HG02763 (cell line): Measurements from ENCODE around the gene AGAP3.

Source experiments
- ATAC-seq: cut with Tn5 transposase; IDR thresholded peaks from one replicate; pipeline ENCODE4 v1.9.1; 2021; ENCODE audit warnings: mild to moderate bottlenecking, moderate library complexity; ENCODE audit not compliant: unreplicated experiment

Gene AGAP3

DNA sequence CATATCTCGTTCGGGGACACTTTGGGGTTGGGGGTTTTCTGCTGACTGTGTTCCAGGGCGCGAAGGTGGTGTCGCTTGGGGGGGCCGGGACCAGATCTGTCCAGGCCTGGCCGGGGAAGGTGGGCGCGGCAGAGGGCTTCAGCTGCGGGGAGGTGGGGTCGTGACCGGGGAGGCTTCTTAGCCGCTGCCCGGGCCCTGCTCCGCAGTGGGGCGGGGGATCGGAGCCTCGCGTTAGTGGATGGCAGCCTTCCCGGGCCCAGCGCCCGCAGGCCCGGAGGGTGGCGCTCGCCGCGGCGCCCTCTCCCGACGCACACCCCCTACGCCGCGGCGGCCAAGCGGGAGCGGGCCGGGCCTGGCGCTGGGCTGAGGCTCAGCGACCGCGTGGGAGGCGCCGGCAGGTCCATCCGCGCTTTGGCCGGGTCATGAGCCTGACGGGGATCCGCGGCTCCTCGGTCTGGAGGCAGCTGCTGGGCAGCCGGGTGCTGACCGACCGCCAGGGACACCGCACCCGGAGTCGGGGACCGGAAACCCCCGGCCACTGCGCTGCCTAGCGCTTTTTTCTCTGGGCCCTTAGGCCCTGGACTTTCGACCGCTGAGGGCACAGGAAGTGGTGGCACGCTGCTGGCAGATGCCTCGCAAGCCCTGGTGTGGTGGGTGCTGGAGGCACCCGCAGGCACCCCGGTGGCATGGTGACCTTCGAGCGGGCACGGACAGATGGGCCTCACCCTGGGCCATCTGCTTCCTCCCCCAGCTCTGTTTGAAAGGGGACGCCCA is 1.2 kb downstream of the AGAP3 start:
- no peak for ATAC-seq

DNA sequence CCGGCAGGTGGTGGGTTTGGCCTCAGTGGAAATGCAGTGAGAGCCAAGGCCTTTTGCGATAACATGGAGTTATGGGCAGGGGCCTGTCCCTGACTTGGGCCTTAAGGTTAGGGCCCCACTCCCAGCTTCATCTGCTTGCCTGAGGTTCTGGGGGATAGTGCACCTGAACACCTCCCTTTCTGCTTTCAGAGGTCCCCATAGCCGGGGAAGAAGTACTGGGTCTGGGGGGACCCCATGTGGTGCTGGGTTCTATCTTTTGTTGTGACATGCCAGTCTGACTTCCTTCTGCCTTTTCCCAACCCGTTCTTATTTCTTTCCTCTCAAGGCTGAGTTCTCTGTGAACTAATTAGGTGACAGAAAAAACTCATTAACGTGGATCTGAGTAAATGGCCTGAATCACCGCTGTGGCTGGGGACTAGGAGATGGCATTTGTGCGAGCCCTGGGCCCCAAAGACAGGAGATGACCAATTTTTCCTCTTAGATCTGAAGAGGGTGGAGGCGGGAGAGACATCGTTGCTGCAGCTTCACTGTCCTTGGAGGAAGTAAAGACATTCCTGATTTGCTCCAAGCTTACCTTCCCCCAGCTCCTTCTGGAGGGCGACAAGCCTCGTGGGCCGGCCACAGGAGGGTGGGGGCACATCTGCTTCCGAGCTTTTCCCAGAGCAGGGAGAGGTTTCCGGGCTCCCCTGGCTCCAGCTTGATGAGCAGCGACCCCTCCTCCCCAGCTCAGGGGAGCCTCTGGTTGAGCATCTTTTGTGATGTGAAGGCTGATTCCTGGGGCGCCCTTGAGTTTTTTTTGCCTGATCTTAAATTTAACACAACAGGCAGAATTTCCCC is 2.0 kb downstream of the AGAP3 start:
- ATAC-seq = no peak

DNA sequence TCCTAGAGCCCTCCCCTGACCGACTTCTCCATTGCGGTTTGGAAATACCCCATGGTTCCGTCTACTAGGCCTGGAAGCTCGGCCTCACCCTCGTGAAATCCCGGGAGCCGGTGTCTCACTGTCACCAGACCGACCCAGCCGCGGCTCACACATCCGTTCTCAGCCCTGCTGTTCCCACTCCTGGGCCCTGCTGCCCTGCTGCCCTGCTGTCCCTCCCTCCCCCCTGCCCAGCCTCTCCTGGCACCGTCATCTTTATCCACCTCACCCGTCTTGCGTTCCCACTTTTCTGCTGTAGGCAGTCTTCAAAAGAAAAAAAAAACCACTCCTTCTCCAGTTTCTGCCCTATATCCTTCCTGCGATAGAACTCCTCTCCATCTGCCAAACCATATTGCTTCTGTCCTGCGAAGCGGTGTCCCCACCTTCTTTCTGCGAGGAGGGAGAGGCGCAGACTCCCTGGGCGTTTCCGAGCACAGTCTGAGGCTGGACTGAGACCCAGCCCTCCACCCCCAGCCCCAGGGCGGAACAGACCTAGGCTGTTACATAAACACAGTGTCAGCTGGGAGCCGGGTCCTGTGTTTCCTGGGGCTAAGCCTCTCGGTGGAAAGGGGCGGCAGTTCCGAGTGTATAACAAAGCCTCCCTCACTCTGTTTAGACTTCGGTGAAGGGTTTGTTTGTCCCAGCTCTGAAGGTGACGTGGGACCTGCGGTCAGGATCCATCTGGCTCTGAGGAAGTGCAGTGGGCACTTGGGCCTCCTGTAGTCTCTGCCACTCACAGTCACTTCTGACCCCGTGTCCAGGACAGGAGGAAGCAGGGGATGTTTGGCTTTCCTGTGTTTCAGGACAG is 2.8 kb downstream of the AGAP3 start:
- no peak for ATAC-seq

DNA sequence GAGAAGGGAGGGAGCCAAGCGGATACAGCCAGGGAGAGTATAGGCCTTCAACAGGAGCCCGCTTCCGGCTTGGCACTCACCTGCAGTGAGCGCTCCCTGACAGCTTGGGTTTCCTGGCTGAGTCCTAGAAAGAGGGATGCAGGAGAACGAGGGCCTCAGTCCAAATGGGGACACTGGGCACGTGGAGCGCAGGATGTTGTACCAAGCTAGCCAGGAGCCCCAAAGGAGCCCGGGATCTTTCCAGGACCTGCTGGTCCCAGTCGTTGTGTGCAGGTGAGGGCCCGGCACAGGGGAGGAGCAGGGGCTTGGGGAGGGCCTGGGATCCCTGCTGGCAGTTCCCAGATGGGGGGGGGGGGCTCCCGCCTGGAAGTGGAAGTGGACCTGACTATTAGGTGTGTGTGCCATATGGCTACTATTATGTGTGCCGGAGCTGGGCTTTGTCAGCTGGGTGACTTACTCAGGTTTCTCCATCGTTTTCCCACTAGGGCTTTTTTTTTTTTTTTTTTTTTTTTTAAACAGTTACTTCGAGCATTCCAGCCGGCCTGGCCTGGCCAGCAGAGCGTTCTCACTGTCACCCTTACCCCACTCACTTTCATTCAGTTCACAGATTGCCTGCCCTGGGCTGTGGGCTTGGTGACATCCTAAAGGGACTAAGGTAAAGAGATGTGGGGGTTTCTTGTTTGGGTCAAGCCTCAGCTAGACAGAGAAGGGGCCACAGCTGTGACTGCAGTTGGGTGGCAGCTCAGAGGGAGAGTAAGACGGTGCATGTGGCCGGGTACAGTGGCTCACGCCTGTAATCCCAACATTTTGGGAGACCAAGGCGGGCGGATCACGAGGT is 3.8 kb downstream of the AGAP3 start:
- ATAC-seq = no peak

DNA sequence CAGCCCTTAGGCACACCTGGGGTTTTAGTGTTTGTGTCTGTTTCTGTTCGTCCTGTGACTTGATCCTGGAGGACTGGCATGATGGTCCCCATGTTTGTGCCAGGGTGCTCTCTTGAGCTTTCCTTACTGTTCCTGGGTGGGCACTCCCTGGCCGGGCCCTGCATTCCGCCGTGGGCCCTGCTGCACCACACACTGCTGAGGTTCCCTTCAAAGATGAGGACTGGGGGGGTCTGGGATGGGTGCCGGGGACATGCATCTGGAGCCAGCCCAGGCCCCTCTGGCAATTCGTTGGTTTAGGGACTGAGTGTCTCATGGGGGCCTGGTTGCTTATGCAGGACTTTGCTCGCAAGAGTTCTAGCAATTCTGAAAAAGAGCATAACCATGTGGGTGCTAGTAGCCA is 4.7 kb downstream of the AGAP3 start:
- no peak for ATAC-seq

DNA sequence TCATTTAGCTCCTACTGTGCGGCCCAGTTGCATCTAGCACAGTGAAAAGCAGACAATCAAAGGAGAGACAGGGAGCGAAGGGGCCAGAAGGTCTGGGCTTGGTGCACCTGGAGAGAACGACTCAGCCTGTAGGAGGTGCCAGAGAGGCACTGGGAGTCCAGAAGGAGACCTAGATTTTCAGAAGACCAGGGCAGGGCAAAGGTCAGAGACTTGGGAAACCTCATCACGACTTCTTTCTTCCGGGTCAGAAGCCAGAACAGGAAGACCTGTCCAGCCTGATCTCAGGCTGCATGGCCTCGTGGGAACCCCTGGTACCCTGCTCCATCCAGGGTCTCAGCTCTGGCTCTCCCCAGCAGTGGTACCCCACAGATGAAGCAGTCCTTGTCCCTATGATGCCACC is 5.2 kb downstream of the AGAP3 start:
- ATAC-seq = no peak

DNA sequence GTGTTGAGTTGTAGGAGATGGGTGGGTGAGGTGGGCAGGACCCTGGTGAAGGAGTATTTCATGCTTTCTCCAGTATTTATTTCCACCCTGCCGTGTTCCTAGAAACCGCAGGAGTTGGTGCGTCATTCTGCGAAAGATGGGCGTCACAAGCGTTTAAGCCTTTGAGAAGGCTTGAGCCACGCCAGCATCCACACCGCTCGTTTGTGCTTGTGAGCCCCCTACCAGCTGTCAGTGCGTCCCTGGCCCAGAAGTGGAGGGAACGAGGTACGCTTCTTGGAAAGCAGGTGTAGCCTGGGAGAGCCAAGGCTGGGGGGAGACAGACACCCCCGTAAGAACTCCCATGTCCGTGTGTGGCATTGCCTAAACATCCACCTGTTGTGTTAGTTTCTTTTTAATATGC is 5.7 kb downstream of the AGAP3 start:
- no peak for ATAC-seq

DNA sequence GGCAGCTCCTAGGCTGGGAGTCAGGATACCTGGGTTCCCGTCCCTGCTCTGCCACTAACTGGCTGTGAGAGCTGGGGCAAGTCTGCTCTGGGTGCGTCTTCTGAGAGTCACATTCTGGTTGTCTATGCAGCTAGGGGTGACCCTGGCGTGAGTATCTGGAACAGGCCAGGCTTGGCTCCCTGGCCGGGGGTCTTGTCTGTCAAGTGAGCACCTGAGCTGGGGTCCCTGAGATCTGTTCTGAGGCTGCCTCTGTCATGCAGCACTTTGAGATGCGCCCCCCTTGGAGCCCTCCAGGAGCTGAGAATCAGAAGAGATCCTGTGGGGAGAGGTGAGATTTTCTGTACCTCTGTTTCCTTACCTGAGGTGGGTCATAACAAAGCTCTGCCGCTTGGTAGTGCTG is 7.5 kb downstream of the AGAP3 start:
- no peak for ATAC-seq

DNA sequence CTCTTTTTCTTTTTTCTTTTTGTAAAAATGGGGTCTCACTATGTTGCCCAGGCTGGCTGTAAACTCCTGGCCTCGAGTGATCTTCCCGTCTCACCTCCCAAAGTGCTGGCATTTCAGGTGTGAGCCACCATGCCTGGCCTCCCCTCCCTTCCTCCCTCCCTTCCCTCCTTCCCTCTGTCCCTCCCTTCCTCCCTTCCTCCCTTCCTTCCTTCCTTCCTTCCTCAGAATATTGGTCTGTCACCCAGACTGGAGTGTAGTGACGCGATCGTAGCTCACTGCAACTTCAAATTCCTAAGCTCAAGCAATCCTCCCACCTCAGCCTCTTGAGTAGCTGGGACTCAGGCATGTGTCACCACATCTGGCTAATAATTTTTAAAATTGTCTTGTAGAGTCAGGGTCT is 8.4 kb downstream of the AGAP3 start:
- ATAC-seq = no peak

DNA sequence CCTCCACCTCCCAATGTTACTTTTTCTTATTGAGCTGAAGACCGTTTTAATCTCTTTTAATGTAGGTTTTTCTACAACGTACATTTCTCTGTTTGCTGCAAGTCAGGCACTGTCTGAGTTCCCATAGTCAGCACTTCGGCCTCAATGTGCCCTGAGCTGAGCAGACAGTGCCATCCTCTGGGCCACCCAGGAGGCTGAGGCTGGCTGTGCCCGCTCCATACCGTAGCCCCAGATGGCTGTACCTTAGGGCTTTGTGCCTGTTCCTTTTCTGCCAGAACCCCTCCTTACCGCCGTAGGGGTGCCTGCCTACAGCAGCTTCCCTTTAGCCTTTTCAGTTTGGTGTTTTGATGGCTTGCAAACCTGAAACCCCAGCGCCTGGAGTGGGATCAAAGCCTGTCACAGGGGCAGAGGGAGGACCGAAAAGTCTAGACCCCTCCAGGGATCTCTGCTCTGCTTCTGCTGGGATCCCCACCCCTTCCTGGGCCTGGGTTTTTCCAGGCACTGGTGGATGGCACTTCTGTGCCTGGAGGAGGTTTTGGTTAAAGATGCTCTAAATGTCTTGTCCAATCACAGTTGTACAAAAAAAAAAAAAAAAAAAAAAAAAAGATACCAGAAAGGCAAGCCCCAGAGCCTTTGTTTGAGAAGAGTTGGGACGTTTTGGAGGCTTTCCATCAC is 9.0 kb downstream of the AGAP3 start:
- ATAC-seq = no peak

DNA sequence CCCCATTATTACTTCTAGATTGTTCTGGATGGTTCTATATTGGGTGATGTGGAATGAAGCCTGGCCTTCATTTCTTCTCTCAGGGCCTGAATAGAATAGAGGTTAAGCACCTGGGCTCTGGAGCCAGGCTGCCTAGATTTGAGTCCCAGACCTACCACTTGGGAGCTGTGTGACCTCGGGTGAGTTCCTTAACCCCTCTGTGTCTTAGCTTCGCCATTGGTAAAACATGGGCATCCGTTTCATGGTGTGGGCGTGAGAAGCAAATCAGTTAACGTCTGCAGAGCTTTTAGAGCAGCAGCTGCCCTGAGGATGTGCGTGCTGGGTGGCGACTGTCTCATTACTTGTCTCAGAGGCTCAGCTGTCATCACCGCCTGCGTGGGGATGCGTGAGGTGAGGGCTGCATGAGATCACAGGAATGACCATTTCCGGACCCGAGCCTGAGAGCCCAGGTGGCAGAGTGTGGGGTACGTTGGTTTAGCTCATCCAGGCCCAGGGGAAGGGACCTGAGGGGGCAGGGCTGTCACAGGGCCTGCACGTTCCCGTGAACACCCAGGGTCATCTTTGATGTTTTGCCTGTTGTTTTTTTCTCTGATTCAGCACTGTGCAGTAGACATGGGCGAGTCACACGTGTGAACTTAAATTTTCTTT is 9.7 kb downstream of the AGAP3 start:
- ATAC-seq = no peak

DNA sequence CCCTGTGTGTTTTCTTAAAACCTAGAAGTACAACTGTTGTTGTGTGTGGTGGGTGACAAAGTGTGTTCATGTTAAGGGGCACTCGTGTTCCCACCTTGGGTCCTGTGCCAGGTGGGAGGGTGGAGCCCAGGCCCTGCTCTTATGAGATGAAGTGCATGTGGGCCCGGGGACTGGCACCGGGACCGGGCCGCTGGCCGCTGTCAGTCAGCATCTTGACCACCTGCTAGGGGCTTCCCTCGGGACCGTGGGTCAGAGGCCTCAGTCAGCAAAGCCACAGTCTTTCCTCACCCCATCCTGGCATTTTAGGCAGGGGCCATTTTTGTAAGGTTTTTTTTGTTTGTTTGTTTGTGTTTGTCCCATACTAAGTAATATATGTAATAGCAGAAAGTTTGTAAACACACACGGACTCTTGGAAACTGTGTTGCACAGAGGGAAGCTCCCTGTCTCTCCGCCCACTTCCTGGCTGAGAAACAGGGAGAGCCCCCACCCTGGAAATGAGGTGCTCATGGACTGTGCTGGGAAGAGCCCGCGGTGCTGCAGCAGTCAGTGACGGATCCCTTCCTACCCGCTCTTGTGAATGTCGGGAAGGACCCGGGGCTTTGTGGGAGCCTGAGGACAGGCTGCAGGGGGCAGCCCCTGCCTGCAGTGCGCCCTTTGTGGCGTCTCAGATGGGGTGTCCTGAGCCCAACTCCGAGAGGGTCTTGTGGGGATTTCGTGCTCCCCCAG is 13.4 kb downstream of the AGAP3 start:
- no peak for ATAC-seq

DNA sequence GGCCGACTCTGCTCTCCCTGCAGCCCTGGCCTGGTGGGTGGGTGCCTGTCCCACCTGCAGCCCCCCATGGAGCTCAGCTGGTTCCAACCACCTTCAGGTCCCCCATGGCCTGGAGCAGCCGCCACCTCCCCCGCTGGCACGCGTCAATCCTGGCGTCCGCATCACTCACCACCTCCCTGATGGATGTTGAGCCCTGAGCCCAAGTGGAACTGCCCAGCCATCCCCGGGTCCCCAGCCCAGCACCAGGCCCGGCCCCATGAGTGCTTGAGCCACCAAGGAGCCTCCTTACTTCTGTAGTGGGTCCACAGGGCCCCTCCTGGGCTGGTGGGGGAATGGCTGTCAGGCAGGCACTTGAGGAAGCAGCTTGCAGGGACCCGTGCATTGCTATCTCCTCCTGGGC is 14.6 kb downstream of the AGAP3 start:
- ATAC-seq = no peak

DNA sequence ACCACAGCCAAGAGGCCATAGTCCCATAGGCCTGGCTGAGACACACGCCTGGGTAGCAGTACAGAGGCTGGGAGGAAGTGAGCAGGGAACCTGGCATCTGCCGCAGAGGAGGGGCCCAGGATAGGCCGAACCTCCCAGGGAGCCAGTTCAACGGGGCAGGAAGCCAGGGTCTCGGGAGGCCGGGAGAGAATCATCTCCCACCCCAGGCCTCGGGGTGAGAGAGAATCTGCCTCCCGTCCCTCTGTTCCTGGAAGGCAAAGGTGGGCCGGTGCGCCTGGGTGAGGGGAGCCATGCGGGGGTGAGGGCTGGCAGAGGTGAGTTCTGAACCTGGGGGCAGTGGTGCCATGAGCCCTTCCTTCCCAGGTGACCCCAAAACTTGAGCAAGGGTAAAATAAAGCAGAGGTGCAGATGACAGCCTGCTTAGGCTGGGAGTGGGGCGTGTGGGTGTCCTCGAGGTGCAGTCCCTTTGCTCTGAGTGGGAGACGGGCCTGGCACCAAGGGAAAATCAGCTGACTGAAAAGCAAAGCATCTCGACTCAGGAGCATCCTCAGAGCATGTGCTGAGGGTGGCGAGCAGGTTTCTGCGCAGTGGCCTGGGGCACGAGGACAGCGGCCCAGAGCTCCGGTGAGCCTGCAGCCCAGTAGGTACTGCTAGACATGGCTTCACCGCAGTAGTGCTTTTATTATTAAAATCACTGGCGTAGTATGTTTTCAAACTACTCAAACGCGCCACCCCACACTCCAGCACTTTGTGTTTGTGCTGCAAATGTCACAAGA is 15.5 kb downstream of the AGAP3 start:
- ATAC-seq = no peak

DNA sequence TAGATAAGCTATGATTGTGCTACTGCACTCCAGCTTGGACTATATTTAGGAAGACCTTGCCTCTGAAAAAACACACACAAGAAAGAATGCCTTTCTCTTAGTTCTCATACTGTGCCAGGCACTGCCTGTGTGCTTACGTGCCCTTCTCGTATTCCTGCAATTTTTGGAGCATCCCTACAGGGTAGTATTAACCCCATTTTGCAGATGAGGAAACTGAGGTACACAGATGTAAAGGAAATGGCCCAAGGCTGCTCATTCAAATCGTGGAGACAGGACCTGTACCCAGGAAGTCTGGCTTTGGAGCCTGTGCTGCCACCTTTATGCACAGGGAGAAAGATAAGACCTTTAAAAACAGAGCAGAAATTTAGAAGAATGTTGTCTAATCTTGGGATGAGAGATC is 16.7 kb downstream of the AGAP3 start:
- ATAC-seq = no peak

DNA sequence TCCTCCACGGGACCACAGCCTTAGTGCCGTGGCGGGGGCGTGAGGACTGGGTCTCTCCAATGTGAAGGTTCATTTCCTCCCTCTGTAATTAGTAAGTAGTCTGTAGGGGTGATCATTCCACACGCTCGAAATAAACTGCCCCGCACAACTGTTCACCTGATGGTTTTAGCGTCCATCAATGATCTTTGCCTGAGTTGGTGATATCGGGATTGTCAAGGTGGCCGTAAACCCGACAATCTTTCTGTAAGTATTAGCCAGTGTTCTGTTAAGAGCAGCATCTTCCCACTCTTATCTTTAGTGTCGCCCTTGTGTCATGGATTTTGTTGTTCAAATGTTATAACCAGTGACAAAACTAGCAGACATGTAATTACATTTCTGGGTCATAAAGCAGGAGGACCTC is 17.7 kb downstream of the AGAP3 start:
- no peak for ATAC-seq

DNA sequence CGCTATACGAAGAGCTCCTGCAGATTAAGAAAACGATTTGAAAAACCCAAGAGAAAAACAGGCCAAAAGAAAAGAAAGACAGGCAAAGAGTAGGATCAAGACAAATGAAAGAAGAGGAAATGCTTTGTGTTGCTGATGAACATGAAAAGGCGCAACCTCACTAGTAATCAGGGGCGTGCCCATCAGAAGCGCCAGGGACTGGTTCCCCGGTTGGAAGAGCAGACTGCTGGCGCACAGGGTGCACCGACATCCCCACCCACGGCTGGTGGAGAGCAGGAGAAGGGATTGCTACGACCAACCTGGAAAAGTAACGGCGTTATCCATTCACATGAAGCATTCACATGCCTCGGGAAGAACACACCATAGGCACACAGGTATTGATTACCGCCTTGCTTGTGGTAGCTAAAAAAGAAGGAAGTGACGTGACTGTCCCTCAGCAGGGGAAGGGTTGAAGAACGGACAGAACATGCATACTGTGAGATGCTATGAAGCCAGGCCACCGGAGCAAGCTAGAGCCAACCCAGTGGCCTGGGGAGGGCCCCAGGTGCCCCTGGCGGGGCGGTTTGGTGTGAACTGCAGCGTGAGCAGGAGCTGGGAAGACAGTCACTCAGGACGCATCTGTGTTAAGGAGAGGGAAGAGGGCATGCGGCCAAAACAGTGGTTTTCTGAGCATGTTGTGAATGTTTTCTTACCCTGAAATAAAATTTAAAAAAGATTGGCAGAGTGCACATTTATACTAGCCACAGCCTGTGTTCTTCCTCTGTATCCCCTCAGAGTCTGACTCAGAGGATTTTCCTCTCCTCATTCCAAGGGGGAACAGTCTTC is 18.3 kb downstream of the AGAP3 start:
- no peak for ATAC-seq
